Right cardiac atrium (tissue), 5 donors: ENCODE measurements around the gene ANKAR. TPM values are rescaled to one million over a fixed set of nuclear protein-coding genes. Genes with fewer than 3 reads are reported as not detected.

Experiments used
- ATAC-seq, 2 donors: fragments of 200-7000 bp; cut with Tn5 transposase; one replicate each; pipeline versions ENCODE4 v1.8.0 to v1.9.1; 2020; ENCODE audit warnings: moderate library complexity in 2 of 2, mild to moderate bottlenecking in 1 of 2
- DNase-seq, 3 donors: peaks; one replicate each; pipeline ENCODE4 v3.0.0-alpha.2; 2020
- H3K27ac ChIP-seq: one replicate; pipeline ENCODE4 v1.5.1; 2013; ENCODE audit warnings: mild to moderate bottlenecking, low read length, control low read depth, moderate library complexity
- H3K27me3 ChIP-seq: one replicate; pipeline ENCODE4 v1.6.1; 2013; ENCODE audit not compliant: control insufficient read depth, insufficient read depth
- H3K4me1 ChIP-seq: one replicate; pipeline ENCODE4 v1.6.1; 2013; ENCODE audit warnings: low read length; ENCODE audit not compliant: control insufficient read depth, insufficient read depth
- H3K4me3 ChIP-seq: one replicate; pipeline ENCODE4 v1.5.1; 2013; ENCODE audit warnings: low read length, control low read depth
- H3K9me3 ChIP-seq: one replicate; pipeline ENCODE4 v1.6.1; 2013; ENCODE audit warnings: low read length; ENCODE audit not compliant: control insufficient read depth
- WGBS: extraction: QIAGEN DNeasy Blood & Tissue Kit; methylation state at CpG from one replicate; pipeline ENCODE4 v1.1.7; 2013; 5-methylcytosine and 5-hydroxymethylcytosine counted together
- intact Hi-C, 4 donors: fragments of 100-400 bp; cut with DNase I; formaldehyde crosslinking; loops; one replicate each; pipeline versions ENCODE4 v1.11.0 to v1.14.0; 2022 to 2023
- polyA plus RNA-seq: library from polyadenylated mRNA; stranded (reverse); fragments of 200-250 nt; gene quantifications from one replicate; pipeline ENCODE4 v1.2.3, GENCODE V29; 2013
- total RNA-seq, 4 donors: library from RNA; stranded (reverse); fragmentation: NEBNext Ultra II Directional; extraction: Animal tissue kit (Norgen Biotek cat#: 25700); gene quantifications; one replicate each; pipeline ENCODE4 v1.2.1, GENCODE V29; 2021
- donor health status: healthy with polysubstance abuse.
- donor health status: DM: no; HTN: yes; CAD: no.
- donor health status: DM: no; HTN: no; CAD: no.
- donor health status: DM: no; HTN: yes; CAD: no; lungs with severe emphysema.
- donor health status: DM: yes; HTN: yes; CAD: no.

ANKAR gene
- total and polyA plus RNA-seq, 5 donors = 2.5 to 12.0 (median 10.0) TPM

- Histone ChIP-seq H3K4me3 (no peak overlapping the region), H3K27me3 (no peaks in the 10 kb centered on the region), H3K27ac (no peak overlapping the region), H3K9me3 (no peaks in the 10 kb centered on the region), H3K4me1 (no peaks in the 10 kb centered on the region)
- DNase-seq (no peak), ATAC-seq (no peak)
- 81% methylated on average over 4 of the region's 4 CpGs for WGBS
- intact Hi-C loops = no loop called here
Measured at GRCh38 chr2:189719571-189719970, 45.1 kb downstream of the ANKAR start.

GRCh38 chr2:189723192-189723591 is 48.7 kb downstream of the ANKAR start:
- ATAC-seq = no peak
- H3K4me3 ChIP-seq = no peak overlapping the region
- no peaks in the 10 kb centered on the region for H3K4me1 ChIP-seq
- no peak overlapping the region for H3K27ac ChIP-seq
- no peak for DNase-seq
- H3K9me3 ChIP-seq = no peaks in the 10 kb centered on the region
- no peaks in the 10 kb centered on the region for H3K27me3 ChIP-seq
- intact Hi-C loops = no loop called here

Other genes with a start within 250 kb of the ANKAR start
- 10 to 100 TPM; 18.3 to 20.0 (median 19.3) TPM for gene WDR75, start 233.2 kb upstream of the ANKAR start, total RNA-seq
- 12.6 TPM for gene WDR75, start 233.2 kb upstream of the ANKAR start, polyA plus RNA-seq
- gene SLC40A1, start 93.9 kb upstream of the ANKAR start, total RNA-seq = 10 to 100 TPM; 50.5 to 86.9 (median 73.9) TPM
- 32.2 TPM for gene SLC40A1, start 93.9 kb upstream of the ANKAR start, polyA plus RNA-seq
- gene ASNSD1, start 13.2 kb upstream of the ANKAR start, total RNA-seq = 10 to 100 TPM; 29.9 to 38.7 (median 31.7) TPM
- 36.1 TPM for gene ASNSD1, start 13.2 kb upstream of the ANKAR start, polyA plus RNA-seq
- gene OSGEPL1, start 88.1 kb downstream of the ANKAR start, total RNA-seq = 10 to 100 TPM in 1 of 4 donors, 1 to 10 TPM in 3; 4.3 to 10.5 (median 9.3) TPM
- 8.2 TPM for gene OSGEPL1, start 88.1 kb downstream of the ANKAR start, polyA plus RNA-seq
- 10 to 100 TPM; 30.3 to 44.6 (median 35.2) TPM for gene ORMDL1, start 109.7 kb downstream of the ANKAR start, total RNA-seq
- 43.3 TPM for gene ORMDL1, start 109.7 kb downstream of the ANKAR start, polyA plus RNA-seq
- gene PMS1, start 109.8 kb downstream of the ANKAR start, total RNA-seq = 10 to 100 TPM; 15.3 to 20.8 (median 17.7) TPM
- 7.3 TPM for gene PMS1, start 109.8 kb downstream of the ANKAR start, polyA plus RNA-seq